ENCODE data around the gene TM2D1.
"Not testable (repeated sequence)": the region's sequence is repeated elsewhere in the genome, so short reads cannot be mapped to it uniquely, and the experiment has no call there.

The TM2D1 gene

DNA sequence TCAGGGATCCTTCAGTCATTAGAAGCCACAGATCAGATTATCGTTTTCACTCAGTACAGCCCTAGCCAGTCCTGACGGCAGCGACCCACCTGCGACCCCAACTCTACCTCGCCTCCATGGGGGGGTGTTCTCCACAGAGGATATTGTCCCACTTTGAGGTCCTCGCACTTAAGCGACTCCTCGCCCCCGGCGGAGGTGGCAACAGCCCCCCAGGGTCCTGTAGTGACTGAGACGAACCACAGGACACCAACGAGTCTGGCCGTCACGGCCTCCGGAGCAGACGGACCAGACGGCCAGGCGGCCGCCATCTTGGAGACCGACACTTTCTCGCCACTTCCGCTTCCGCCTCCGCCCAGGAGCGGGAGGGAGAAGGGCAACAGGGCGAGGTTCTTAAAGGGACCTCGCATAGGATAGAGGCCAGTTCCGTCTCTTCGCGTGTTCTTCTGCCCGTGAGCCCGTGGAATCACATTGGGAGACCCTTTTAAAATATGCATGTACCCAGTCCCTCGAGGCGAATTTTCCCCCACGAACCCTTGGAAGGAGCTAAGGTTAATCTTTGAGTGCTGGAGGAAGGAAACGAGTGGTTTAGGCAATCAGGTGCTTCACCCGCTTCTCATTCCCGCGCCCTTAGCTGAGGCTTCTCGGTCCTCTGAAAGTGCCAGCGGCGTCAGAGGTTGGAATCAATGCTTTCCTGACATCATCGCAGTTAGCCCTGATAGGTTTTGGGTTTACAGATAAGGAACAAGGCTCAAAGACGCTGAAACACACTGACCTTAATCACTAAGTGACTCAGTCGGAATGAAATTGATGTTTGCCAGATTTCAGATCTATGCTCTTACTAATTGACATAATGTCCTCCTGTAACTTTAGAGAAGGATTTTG lies at the start of gene TM2D1:
TSS of gene TM2D1 (minus strand) at position 329 of the 882 bp plus-strand sequence. CDS start at position 308, 21 bp downstream.
- DNase-seq, result peak; percentile 86

DNA sequence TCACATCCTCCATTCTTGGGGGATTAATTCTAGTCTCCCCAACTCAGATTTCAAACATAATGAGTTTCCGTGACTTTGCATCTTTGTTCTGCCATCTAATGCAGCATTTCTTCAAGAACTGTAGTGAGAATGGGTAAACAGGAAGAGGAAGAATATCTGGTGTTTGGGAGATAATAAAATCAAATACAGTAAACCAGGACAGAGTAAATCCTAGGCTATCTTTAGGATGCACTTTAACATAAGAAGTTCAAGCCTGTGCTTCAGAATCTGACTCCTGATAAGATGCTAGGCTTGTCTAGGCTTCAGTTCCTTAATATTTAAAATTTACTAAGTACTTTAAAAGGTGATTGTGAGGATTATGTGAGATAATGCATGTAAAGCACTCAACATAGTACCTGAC lies 45.2 kb upstream of the TM2D1 start:
- no peak for DNase-seq

DNA sequence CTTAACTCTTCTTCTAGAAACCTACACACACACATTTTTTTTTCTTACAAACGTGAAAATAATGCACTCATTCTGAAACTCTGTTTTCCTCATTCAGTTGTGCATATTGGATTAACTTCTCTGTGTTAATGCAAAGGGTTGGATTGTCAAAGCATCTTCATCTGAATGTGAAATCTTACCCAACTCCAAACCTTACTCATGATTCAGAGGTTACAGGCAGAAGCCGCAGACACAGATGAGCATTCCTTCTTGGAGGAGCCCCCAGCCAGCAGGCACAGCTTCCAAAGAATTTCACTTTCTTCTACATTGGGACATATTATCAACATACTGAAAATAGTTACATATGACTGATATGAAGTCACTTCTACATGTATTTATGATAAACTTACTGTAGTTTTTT lies 33.0 kb upstream of the TM2D1 start:
- DNase-seq, result peak; percentile 57

DNA sequence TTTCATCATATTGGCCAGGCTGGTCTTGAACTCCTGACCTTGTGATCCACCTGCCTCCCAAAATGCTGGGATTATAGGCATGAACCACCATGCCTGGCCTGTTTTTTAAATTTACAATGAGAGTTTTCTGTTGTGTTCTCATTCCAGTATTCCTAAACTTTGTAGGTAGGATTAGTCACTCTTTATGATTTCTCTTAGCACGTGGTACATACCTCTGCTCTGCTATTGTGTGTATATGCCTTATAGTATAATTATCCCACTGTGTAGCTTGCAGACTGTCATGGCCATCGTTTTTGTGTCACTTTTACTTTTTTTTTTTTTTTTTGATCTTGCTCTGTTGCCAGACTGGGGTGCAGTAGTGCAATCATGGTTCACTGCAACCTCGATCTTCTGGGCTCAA lies 31.8 kb upstream of the TM2D1 start:
- DNase-seq, result no peak

DNA sequence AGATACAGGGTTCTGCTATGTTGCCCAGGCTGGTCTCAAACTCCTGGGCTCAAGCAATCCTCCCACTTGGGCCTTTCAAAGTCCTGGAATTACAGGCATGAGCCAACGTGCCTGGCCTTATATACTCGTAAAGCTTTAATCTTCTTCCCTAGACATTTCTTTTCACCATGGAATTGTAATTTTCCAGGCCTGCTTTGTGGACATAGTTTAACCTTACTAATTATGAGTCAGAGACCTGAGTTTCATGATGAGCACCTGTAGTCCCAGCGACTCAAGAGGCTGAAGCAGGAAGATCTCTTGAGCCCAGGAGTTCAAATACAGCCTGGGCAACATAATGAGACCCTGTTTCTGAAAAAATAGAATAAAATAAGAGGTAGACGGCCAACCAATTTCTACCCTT lies 29.6 kb upstream of the TM2D1 start:
- no peak for DNase-seq

DNA sequence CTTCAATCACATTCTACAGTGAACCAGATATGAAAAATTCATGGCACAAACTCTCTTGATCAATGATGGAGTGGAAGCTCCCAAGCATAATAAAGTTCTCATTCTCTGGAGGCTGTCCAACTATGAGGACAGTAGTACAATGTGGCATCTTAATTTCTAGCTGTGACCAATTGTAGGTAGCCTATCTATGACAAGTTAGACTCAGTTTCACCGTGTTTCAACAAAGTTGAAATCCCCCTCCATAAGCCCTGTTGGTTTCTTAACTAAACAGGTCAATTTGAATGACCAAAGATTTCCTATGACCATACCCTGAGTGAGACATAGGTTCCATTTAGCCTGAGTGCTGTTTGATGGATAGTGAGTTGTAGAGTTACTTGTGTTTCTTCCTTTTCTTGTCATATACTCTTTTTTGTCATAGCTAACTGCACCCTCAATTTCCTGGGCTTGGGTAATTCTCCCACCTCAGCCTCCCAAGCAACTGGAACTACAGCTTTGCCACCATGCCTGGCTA lies 29.1 kb upstream of the TM2D1 start:
- DNase-seq, result no peak

DNA sequence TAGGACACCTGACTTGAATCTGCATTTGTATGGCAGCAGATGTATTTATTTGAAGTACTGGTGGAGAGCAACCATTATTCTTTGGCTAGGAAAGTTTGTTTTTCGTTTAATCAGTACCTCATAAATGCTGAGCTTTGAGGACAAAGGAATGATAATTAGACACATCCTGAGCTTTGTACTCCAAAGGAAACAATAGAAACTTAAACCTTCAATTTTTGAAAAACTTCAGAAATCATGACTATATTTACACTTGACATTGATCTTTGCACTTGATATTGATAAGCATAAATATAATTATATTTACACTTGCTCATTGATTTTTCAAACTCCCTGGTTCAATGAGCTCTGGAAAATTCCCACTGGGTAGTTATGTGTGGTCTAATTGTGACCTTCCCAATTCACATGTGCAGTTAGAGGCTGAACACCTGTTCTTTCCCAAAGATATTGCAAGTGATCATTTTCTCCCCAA lies 28.0 kb upstream of the TM2D1 start:
- no peak for DNase-seq

DNA sequence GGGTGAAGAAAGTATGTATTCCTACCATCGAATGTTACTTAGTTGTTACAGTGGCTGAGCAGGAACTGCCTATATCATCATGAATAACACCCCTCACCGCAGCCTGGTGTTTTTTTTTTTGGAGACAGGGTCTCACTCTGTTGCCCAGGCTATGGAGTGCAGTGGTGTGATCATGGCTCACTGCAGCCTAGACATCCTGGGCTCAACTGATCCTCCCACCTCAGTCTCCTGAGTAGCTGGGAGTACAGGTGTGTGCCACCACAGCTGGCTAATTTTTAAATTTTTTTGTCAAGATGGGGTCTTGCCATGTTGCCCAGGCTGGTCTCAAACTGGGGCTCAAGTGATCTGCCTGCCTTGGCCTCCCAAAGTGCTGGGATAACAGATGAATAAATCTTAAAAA lies 24.6 kb upstream of the TM2D1 start:
- no peak for DNase-seq

DNA sequence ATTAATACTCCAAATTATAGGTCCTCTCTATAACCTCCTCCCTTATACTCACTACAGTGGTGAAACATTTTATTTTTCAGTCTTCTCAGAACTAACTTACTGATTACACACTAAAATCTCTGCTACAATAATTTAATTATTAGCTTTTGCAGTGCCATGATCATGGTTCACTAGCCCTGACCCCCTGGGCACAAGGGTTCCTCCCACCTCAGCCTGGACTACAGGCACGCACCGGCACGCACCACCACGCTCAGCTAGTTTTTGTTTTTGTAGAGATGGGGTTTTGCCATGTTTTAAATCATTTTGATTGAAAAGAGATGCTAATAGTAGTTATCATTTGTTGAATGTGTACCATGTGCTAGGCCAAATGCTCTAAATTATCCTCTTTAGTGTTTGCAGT lies 23.6 kb upstream of the TM2D1 start:
- DNase-seq, result no peak

DNA sequence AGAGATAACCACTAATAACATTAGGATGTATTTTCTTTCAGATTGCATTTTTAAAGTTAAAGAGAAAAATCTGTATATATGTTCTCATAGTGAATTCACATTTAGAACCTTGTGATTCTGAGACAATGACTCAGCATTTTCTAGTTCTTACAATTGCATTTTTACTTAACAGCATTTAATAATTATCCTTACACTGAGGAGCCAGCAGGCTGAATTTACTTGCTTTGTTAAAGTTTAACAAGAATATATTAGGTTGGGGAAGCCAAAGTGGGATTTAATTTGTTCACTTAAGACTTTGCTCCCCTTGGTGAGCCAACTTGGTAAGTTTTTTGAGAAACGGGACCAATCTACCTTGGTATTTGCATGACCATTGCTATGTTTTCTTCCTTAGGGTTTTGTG lies 21.9 kb upstream of the TM2D1 start:
- DNase-seq, result peak; percentile 44

DNA sequence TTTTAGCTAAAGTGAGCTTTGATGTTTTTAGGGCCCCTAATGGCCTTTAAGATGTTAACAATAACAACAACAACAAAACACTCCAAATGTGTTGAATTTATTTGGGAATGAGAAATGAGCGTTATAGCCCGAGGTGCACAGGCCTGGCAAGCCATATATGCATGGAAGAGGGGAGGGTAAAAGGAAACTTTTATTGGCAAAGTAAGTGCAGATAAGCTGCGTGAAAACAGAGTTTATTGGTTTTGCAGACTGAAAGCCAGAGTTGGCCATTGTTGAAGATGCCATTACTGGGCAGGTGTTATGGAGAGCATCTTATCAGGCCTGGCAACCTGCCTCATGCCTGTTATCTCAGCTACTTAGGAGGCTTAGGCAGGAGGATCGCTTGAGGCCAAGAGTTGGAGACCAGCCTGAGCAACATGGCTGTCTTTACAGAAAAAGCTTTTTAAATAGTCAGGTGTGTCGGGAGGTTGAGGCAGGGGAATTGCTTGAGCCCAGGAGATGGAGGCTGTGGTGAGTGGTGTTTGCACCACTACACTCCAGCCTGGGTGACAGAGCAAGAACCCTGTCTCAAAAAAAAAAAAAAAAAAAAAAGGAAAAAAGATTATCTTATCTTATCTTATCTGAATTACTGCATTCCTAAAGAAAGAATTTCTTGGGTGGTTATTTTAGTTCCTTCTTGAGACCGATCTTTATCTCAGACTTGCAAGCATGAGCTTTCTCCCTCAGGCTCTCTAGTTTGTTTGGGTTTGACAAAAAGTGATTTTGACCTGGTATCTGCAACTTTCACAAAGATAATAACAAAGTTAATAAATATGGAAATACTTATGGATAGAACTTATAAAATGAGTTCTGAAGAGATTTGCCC lies 19.0 kb upstream of the TM2D1 start:
- DNase-seq, result no peak

DNA sequence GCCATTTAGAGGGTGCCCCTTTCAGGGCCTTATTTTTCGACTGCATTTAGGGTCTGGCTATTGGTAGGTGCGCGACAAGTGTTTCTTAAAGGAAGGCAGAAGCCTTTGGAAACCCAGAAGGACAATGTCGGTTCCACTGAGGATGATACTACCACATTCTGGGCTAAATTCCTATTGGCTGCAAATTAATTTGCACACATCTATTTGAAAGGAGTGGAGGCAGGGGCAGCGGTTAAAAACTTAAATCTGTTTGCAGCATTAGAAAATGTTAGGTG lies 18.4 kb upstream of the TM2D1 start:
- no peak for DNase-seq

DNA sequence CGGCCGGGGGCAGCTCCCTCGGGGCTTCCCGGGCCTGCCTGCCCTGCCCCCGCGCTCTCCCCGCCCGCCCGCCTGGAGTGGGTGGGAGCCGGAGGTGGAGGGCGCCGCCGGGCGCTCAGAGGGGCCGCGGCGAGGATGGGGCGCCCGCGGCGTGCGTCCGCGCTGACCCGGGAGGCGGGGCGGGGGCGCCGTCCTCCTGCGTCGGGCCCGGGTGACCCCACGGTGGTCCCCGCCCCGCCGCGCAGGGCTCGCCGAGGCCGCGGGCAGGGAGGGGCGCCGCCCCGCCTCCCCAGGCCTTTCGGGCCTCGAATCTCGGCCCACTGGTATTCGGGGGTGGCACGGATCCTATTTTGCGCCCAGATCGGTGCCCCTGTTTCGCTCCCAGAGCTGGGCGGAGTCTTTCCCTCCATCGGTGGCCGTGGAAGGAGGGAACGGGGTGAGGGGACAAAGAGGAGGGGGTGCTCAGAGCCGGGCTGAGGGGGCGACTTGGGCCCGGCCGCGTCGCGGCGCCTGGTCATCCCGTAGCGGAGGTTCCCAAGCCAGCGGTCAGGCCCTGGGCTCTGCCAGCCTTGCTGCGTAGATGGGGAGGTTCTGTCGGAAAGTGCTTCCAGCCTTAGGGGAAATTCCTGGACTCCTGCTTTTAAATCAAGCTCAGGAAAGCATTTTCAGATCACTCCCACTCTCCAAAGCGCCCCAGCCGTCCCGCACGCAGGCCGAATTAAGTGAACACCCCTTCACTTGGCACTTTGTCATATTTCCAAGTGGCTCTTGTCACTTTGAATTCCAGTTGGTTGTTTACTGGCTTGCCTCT lies 17.9 kb upstream of the TM2D1 start:
- DNase-seq, result peak; percentile 37

DNA sequence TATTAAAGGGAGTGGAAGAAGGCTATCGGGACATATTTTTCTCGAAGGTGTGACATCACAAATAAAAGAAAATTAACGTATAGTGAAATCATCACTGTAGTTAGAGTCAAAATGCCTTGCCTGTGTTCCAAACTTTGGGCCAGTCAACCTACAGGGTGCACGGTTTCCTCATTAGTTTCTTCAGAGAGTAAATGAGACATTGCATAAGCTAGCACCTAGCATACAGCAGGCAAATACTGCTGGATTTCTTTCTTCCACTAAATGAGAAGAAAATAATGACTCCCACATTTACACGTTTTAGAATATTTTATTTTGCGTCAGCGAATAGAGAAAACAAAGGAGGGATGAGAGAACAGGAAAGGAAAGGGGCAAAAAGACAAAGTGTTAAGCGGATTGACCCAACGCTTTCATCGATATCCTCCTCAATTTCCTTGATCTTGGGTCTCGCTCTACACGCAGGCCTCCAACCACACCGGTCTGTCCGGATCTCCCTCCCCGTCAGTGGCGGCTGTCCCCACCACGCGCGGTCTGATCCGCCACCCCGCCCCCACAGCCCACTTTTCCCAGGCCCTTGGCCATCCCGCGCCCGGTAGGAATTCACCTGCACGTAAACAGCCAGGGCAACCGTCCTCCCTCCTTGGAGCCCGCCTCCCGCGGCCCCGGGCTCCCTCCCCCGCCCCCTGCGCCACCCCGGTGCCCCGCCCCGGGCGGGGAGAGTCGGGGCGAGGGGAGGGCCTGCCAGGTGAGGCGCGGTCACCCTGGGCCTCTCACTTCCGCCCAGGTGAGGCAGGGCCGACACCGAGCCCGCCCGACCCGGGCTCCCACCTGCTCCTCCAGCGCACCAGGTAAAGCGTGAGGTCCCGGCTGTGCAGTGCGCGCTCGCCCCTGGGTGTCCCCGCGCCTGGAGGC lies 17.0 kb upstream of the TM2D1 start, which contains the start of gene PATJ:
TSS of gene PATJ (plus strand) at position 770 of the 909 bp plus-strand sequence. CDS start 20,413 bp downstream, outside the sequence.
- no peak for DNase-seq

DNA sequence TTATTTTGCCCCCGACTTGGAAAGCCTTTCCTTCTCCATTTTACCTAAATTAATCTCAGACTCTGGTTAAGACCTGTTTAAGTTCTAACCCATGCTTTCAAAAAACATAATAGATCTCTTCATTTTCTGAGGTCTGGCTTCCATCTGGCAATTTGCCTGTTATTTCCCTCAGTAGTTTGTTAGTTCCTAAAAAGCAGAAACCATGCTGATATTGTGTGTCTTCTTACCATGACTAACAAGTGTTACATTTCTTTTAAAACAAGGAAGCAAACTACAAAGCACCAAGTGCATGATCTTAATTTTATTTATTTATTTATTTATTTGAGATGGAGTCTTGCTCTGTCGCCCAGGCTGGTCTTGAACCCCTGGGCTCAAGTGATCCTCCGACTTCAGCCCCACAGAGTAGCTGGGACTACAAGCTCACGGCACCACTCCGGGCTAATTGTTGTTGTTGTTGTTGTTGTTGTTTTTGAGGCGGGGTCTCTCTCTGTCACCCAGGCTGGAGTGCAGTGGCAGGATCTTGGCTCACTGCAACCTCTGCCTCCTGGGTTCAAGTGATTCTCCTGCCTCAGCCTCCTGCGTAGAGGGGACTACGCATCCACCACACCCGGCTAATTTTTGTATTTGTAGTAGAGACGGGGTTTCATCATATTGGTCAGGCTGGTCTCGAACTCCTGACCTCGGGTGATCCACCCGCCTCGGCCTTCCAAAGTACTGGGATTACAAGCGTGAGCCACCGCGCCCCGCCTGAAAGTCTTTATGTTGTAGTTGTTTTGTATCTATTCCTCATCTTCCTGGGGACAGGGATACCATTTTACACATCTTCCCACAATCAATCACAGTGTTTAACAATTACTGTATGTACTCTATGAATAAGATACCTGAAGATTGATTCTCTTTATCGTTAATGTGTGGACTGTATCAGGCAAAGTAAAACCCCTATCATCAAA lies 16.1 kb upstream of the TM2D1 start:
- no peak for DNase-seq

DNA sequence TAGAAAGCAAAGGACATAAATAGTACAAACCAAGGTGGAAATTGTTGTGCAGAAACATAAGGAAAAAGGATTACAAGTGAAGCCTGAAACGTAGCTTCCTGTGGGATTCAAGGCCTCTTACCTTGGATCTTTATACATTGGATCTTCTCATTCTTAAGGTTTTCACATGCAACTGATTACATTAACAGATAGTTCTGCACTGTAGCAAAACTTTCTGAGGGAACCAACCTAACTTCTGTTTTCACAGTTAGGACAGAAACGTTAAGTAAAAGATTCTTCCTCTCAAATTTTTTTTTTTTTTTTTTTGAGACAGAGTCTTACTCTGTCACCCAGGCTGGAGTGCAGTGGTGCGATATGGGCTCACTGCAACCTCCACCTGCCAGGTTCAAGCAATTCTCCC lies 7.8 kb upstream of the TM2D1 start:
- no peak for DNase-seq

DNA sequence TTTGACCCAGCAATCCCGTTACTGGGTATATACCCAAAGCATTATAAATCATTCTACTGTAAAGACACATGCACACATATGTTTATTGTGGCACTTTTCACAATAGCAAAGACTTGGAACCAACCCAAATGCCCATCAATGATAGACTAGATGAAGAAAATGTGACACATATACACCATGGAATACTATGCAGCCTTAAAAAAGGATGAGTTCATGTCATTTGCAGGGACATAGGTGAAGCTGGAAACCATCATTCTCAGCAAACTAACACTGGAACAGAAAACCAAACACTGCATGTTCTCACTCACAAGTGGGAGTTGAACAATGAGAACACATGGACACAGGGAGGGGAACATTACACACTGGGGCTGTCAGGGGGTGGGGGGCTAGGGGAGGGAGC lies 5.7 kb upstream of the TM2D1 start:
- not testable (repeated sequence) for DNase-seq

DNA sequence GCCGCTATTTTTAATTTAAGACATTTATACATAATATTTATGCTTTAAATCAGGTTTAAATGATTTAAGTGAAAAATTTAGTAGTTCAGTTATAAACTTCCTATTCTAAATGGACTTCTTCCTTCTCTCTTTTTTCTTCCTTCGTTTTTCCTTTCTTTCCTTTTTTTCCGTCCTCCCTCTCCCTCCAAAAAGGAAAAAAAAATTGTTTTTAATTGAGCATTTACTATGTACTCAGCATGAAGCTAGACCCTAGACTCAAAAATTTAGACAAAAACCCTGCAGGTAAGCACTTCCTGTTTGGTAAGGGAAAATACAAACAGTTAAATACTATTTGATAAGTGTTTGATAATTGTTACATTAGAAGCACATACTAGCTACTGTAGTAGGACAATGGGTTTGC lies 2.6 kb upstream of the TM2D1 start:
- no peak for DNase-seq

DNA sequence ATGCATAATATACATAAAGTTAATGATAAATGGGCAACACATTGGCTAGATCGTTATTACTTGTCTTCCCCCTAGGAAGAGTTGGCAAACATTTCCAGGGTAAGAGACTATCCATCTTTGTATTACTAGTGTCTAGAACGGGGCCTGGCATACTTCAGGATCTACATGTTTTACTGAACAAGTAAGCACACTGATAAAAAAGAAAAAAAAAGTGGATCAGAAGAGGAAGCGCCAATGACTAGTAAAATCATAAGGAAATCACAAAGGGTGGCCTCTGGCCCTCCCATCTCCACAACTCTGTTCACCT lies 482 bp downstream of the TM2D1 start:
- DNase-seq, result no peak

DNA sequence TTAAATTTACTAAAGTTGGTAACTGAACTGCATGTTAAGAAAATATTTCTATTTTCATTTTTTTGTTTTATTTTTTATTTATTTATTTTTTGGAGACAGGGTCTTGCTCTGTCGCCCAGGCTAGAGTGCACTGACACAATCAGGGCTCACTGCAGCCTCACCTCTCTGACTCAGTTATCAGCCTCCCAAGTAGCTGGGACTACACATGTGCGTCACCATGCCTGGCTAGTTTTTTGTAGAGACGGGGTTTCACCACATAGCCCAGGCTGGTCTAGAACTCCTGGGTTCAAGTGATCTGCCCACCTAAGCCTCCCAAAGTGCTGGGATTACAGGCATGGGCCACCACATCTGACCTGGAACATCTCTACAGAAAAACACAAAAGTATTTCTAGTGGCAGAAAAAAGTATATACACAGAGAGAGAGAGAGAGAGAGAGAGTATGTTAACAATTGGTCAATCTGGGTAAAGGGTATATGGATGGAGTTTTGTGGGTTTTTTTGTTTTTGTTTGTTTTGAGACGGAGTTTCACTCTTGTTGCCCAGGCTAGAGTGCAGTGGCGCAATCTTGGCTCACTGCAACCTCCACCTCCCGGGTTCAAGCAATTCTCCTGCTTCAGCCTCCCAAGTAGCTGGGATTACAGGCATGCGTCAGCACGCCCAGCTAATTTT lies 5.8 kb downstream of the TM2D1 start:
- not testable (repeated sequence) for DNase-seq
